HG03432 (cell line): ENCODE measurements around the gene POMT1.

Experiments
- ATAC-seq: cut with Tn5 transposase; IDR thresholded peaks from one replicate; pipeline ENCODE4 v1.9.1; 2021; ENCODE audit warnings: mild to moderate bottlenecking, moderate library complexity; ENCODE audit not compliant: unreplicated experiment

Gene POMT1

DNA sequence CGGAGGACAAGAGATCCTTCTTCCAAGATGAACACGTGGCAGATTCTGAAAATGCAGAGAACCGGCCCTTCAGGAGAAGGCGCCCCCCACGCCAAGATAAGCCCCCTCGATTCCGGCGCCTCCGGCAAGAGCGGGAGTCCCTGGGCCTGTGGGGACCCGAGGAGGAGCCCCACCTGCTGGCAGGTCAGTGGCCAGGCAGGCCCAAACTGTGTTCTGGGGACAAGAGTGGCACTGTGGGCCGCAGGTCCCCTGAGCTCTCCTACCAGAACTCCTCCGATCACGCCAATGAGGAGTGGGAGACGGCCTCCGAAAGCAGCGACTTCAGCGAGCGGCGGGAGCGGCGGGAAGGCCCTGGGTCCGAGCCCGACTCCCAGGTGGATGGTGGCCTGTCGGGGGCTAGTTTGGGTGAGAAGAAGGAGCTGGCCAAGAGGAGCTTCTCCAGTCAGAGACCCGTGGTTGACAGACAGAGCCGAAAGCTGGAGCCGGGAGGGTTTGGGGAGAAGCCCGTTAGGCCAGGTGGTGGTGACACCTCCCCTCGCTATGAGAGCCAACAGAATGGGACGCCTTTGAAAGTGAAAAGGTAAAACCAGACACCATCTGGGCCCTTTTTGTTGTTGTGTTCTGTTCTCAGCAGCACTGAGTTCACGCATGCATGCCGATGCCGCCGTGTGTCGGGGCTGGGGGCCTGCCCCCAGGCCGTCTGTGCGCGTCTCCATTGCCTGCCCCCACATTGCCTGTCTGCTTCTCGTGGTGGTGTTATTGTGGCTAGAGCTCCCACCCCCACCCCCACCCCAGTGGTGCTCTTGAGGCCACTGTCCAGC is 26.6 kb upstream of the POMT1 start:
- no peak for ATAC-seq

DNA sequence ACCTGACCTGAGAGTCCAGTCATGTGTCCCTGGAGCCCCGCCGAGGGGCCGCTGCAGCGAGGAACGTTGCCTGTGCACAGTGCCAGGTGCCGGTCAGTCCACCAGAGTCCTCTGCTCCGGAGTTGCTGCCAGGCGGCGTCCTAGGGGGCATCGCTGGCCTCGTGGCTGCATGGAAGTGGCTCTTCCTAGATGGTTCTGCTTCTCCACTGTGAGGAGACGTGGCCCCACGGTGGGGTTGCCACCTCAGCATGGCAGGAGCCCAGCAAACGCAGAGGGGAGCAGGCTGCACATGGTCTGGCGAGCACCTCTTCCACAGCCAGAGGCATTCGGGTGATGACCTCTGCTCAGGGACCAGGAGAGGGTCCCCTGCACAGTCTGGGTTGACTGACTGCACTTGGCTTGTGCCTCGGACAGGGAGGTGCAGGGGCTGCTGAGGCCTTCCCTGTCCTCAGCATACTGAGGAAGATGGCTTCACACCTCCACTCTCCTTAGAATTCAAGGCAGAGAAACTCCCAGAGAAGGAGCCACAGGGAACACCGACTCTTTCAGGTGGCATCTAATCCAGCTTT is 25.9 kb upstream of the POMT1 start:
- ATAC-seq: no peak

DNA sequence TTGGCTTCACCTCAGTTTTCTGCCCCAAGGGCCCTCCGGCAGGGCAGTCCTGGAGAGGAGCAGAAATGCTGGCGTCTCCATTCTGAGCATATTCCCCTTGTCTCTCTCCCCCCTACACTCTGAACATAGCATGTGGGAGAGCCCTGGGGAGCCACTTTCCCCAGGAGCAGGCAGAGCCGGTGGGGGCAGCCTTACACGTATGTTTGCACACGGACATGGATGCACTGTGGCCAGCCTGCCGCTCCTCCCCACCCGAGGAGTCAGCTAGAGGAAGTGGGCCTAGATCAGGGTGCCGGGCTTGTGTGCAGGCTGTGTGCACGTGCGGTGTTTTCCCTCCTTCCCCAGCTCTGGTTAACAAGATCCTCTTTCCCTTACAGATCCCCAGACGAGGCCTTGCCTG is 25.4 kb upstream of the POMT1 start:
- ATAC-seq: no peak

DNA sequence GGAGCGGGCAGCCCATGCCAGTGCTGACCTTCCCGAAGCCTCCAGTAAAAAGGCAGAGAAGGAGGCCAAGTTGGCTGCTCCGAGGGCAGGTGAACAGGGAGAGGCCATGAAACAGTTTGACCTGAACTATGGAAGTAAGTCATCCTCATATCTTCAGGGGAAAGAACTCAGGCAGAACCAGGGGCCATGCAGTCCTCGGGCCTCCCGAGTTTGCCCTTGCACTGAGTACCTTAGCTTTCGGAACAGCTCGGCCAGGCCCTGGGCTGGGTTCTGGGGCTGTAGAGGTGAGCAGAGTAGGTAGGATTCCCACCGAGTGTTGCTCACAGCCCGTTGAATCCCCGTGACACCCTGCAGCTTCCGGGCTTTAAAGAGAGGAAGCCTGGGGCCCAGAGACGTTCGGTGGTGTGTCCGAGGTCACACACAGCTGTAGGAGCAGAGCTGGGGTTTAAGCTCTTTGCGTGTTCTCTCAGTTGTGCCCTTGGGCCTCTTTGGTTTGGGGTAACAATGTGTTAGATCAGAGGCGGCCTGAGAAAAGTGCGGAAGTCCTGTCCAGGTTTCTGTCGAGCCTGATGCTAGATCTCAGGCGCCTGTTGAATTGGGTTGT is 24.8 kb upstream of the POMT1 start:
- ATAC-seq: no peak

DNA sequence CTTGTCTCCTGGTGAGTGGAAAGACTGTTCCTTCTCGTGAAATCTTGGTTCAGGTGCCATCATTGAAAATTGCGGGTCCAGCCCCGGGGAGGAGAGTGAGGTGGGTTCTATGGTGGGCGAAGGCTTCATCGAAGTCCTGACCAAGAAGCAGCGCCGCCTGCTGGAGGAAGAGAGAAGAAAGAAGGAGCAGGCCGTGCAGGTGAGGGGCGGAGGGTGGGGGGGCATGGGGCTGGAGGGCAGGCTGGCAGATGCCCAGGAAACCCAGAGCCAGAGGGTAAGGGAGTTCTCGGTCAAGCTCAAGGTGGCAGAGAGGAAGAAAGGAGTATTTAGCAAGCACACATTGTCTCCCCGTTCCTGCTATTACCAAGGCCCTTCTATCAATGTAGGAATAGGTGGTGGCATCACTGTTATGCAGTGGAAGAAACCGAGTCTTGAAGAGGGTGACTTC is 24.3 kb upstream of the POMT1 start:
- no peak for ATAC-seq

DNA sequence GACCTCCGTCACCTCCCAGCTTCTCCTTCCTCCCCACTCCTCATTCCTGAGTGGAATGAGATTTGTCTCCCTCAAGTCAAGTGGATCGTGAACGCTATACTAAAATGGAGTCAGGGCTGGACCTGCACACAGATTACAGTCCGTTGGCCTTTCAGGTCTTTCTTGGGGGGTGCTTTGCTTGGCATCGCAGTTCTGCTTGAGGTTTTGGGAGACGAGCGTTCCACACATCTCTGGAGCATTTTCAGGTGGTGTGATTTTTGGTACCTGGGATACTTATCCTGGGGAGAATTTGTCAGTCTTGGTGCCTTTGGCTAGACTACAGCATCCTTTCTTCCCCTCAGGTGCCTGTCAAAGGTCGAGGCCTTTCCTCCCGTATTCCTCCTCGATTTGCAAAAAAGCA is 23.8 kb upstream of the POMT1 start:
- no peak for ATAC-seq

DNA sequence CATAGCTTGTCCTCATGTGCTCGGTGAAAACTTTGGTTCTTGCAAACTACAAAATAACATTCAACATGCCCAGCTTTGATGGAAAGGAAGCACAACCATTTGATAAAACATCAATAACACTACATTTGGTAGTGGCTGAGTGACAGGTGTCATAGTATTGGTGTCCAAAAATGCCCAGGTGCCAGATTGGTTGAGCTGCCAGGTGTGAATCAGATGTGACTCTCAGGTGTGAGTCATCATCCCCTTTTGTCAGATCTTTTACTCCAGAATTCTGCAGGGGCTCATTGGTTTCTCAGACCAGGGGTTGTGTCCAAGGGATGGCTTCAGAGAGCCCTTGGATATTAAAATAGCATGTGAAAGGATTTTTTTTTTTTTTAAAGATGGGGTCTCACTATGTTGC is 22.5 kb upstream of the POMT1 start:
- ATAC-seq: no peak

DNA sequence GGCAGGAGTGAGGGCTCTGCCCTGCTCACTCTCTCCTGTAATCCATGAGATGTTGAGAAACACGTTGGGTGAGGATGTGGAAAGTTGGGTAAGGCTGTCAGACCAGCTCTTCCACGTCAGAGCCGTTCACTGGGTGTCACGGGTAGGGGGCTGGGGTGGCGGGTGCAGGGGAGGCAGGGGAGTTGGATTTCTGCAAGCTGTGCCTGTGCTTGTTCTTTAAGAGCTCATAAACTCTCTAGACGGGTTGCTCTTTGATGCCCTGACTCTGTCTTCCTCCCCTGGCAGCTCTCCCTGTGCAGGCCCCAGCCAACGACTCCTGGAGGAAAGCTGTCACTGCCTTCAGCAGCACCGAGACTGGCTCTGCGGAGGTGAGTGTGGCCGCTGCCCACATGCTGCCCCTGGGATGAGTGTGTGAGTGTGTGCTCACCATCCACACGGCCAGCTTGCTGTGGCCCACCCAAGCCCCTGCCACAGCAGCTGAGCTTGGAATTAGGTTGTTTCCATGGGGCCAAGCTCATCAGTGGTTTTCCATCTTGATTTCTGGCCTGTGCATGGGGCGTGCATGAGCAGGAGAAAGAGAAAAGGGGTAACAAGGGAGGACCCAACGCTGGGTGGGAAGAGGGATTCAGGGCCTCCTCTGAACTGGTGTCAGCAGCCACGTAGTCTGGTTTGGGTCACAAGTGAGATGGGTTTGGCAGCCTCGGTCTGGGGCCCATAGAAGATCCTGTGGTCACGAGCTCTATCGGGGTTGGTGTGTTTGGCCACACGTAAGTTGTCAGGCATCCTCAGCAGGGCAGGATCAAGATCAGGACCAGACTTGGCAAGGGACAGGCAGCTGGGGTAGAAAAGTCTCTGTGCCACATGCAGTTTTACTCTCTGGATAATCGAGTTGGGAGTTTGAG is 21.0 kb upstream of the POMT1 start:
- ATAC-seq: no peak

DNA sequence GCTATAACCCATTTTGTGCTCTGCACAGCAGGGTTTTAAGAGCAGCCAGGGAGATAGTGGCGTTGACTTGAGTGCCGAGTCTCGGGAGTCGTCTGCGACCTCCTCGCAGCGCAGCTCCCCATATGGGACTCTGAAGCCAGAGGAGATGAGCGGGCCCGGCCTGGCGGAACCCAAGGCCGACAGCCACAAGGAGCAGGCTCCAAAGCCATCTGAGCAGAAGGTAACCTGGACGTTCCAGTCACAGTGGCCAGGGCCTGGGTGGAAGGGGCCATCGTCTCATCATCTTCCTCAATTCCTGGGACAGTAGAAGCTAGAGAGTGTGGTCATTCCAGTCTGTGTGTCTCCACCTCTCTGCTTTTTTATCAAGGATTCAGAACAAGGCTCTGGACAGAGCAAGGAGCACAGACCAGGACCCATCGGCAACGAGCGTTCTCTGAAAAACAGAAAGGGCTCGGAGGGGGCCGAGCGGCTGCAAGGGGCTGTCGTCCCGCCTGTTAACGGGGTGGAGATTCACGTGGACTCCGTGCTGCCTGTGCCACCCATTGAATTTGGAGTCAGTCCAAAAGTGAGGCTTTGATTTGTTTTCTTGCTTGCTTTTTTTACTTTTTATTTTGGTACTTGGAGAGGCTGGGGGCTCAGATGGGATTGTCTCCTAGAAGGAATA is 20.2 kb upstream of the POMT1 start:
- no peak for ATAC-seq

DNA sequence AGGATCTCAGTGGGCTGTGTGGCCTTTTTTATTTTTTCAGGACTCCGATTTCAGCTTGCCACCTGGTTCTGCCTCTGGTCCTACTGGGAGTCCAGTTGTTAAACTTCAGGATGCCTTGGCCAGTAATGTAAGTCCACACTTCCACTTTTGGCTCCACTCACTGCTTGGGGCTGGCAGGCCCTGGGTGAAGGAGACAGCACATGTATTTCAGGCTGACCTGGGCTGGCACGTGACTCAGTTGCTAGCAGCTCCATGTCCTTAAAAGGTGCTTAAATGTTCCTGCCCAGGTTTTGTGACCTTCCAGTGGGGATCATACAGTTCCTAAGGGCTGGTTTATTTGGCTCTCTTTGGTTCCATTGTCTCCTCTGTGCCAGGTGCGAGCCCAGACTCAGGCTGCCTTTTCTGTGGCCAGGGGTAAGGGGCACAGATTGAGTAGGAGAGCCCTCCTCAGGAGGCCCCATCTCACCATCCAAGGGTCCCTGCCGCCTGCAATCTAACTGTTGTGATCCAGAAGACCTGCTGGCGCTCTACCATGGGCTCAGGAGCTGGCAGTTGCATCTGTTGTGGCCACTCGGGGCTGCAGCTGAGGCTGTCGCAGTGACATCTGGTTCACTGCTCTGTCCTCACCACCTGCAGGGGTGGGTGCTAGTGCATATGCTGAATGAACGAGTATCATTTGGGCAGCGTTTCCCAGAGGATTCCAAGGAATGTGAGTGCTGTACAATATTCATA is 19.2 kb upstream of the POMT1 start:
- ATAC-seq: no peak

DNA sequence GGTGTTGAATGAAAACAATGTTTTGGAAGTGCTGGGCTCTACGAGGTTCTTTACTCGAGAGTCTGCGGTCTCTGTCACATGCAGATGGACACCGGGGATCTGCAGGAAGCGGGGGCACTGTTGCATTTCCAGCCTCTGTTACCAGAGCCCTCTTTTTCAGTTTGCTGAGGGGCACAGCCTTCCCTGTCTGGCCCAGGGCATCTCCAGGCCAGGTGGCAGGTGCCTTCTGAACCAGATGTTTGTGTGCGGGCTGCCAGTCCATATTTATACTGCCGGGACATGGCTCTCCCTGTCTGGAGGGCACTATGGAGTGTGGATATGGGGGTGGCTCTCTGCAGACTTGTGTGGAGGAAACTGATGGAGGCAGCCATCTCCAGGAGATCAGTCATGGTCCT is 18.7 kb upstream of the POMT1 start:
- ATAC-seq: no peak

DNA sequence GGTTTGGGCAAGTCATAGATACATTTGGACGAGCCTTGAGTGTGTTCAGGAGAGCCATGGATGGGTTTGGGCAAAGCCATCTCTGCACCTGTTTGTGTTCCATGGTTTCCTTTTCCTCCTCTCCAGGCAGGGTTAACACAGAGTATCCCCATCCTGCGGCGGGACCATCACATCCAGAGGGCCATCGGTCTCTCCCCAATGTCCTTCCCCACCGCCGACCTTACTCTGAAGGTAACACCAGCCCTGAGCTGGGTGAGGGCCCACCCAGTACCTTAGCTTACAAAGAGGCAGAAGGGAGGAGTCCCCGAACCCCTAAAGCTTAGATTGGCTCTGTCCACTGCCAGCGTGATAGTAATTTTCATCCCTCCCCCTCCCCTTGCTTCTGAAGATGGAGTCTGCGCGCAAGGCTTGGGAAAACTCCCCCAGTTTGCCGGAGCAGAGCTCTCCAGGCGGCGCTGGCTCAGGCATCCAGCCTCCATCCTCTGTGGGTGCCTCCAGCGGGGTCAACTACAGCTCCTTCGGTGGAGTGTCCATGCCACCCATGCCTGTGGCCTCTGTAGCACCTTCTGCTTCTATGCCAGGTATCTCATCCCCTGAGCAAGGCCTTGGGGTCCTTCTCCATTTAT is 18.0 kb upstream of the POMT1 start:
- no peak for ATAC-seq

DNA sequence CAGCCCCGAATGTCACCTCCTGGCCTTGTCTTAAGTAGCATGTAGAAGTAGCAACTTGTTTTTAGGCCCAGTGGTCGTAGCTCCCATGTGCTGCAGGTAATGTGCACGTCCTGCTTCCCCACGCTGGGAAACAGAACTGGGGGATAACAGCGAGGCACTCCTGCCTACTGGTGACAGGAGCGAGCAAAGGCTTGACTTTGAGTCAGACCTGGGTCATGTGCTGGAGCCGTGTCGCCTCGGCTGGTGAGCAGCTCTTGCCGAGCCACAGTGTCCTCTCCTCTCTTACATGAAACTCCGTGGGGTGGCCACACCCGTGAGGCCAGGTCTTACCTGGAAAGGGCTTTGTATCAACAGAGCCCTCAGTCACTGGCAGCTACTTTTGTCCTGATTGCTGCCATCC is 17.5 kb upstream of the POMT1 start:
- ATAC-seq: no peak

DNA sequence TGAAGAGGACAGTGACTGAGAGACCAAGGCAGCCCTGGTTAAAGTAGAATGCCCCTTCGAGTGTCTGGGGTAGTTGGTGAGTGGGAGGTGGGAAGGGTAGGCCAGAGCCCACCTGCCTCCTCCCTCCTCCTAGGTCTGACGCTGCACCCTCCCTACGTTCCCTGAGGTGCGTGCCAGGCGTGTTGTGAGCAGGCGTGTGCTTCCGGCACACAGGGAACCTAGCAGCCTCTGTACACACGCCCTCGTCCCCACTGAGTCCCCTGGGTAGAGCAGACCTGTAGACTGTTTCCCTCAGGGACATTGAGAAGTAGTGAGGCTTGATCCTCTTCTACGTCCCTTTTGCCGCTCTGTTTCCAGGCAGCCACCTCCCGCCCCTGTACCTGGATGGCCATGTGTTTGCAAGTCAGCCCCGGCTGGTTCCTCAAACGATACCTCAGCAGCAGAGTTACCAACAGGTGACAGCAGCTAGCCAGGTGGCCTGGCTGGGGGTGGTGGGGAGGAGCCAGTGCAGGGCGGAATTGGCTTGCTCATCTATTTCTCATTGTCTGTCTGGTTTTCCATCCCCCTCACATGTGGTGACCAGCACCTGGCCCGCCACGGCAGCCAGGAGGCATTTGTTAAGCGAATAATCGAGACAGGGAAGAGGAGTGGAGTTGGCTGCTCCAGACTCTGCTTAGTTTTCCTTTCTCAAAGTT is 16.8 kb upstream of the POMT1 start:
- no peak for ATAC-seq

DNA sequence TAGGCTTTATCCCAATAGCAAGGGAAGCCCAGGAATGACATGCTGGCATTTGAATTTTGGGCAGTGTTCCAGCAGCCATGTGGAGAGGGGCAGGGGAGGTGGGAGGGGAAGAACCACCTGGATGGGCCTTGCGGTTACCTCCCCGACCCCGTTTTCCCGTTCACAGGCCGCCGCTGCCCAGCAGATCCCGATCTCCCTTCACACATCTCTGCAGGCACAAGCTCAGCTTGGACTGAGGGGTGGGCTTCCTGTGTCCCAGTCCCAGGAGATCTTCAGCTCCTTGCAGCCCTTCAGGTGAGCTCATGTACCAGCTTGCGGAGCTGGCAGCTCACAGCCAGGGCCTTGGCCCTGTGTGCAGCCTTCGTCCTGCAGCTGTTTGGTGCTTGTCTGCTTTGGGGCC is 15.7 kb upstream of the POMT1 start:
- ATAC-seq: no peak

DNA sequence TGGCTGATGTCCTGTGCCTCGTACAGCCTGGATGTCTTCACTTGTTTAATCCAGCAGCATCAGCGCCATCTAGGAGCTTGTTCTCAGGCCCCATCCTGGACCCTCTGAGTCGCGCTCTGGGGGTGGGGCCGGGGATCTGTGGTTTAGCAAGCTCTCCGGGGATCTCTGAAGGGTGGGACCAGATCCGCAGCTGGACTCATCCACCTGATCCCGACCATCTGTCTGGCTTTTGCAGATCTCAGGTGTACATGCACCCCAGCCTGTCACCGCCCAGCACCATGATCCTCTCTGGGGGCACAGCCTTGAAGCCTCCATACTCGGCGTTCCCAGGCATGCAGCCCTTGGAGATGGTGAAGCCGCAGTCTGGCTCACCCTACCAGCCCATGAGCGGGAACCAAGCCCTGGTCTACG is 15.1 kb upstream of the POMT1 start:
- no peak for ATAC-seq

DNA sequence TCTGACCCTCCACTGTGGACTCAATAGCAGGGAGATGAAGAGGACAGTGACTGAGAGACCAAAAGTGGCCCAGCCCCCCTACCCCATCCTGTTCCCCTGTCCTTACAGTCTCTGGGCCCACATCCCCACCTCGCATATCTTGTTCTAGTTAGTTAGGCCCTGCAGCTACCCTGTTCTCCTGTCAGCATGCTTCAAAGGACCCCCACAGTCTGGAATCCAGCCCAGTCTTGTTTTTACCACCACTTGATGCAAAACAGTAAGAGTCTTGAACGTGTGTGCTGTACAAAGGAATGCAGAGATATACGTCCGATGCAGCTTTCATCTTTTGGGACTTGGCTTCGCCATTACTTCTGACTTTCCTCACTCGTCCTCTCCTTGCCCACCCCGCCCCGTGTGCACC is 12.2 kb upstream of the POMT1 start:
- no peak for ATAC-seq

DNA sequence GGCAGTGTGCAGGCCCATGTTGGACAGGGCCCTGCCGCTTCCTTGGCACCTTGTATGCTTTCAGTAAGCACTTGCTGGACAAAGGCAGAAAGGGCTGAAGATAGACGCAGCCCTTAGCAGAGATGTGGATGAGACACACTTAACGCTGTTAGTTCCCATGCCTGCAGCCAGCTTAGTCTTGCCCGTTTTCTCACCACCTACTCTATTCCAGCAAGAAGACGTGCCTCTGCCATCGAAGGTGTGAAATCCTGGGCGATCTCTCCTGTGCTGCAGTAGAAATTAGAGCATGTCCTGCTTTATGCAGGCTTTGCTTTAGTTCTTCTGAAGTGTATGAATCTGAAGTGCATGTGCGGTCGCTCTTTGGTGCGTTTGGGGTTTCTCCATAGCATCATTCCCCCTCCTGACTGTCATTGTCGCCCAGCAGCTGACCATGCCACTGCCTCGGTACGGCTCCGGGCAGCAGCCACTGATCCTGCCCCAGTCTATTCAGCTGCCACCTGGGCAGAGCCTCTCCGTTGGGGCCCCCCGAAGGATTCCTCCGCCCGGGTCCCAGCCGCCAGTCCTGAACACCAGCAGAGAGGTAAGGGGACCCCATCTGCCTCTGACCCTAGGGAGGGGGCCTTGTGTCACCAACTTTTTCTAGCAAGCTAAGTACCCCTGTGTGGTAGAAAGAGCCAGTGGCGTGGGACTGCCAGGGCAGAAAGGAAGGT is 11.6 kb upstream of the POMT1 start:
- no peak for ATAC-seq
